ENCODE results near the gene ANKRD18B.
"Not testable (repeated sequence)": the region's sequence is repeated elsewhere in the genome, so short reads cannot be mapped to it uniquely, and the experiment has no call there.

ANKRD18B gene

GRCh38 chr9:33511184-33511517, 12.9 kb upstream of the ANKRD18B start:
- H3K4me1 ChIP-seq (ENCODE audit: control insufficient read depth, insufficient read depth, low read length); H3K36me3 ChIP-seq (ENCODE audit: control insufficient read depth, insufficient read depth, low read length); H3K27me3 ChIP-seq (ENCODE audit: control insufficient read depth, insufficient read depth, low read length); H3K9me3 ChIP-seq (ENCODE audit: control insufficient read depth, insufficient read depth, low read length): not testable (repeated sequence)
- peak overlapping the region; percentile 73 for H3K9ac ChIP-seq (ENCODE audit: low read depth, low read length)
- H3K4me3 ChIP-seq (ENCODE audit: low read depth, low read length): peak overlapping the region; percentile 75

- H3K36me3 ChIP-seq (ENCODE audit: control insufficient read depth, insufficient read depth, low read length); H3K9me3 ChIP-seq (ENCODE audit: control insufficient read depth, insufficient read depth, low read length); H3K9ac ChIP-seq (ENCODE audit: low read depth, low read length); H3K4me3 ChIP-seq (ENCODE audit: low read depth, low read length); H3K27me3 ChIP-seq (ENCODE audit: control insufficient read depth, insufficient read depth, low read length); H3K4me1 ChIP-seq (ENCODE audit: control insufficient read depth, insufficient read depth, low read length): not testable (repeated sequence)
These were observed 11.5 kb upstream of the ANKRD18B start for GRCh38 chr9:33512535-33512934.

GRCh38 chr9:33515342-33515995, 8.6 kb upstream of the ANKRD18B start:
- not testable (repeated sequence) for H3K36me3 ChIP-seq (ENCODE audit: control insufficient read depth, insufficient read depth, low read length); H3K9me3 ChIP-seq (ENCODE audit: control insufficient read depth, insufficient read depth, low read length); H3K9ac ChIP-seq (ENCODE audit: low read depth, low read length); H3K27me3 ChIP-seq (ENCODE audit: control insufficient read depth, insufficient read depth, low read length); H3K4me3 ChIP-seq (ENCODE audit: low read depth, low read length); H3K4me1 ChIP-seq (ENCODE audit: control insufficient read depth, insufficient read depth, low read length)

GRCh38 chr9:33516397-33516796, 7.7 kb upstream of the ANKRD18B start:
- not testable (repeated sequence) for H3K4me3 ChIP-seq (ENCODE audit: low read depth, low read length); H3K9ac ChIP-seq (ENCODE audit: low read depth, low read length); H3K4me1 ChIP-seq (ENCODE audit: control insufficient read depth, insufficient read depth, low read length); H3K36me3 ChIP-seq (ENCODE audit: control insufficient read depth, insufficient read depth, low read length); H3K9me3 ChIP-seq (ENCODE audit: control insufficient read depth, insufficient read depth, low read length); H3K27me3 ChIP-seq (ENCODE audit: control insufficient read depth, insufficient read depth, low read length)

- Histone ChIP-seq H3K9me3 (ENCODE audit: control insufficient read depth, insufficient read depth, low read length) (no peaks in the 10 kb centered on the region), H3K9ac (ENCODE audit: low read depth, low read length) (no peak overlapping the region), H3K36me3 (ENCODE audit: control insufficient read depth, insufficient read depth, low read length) (no peaks in the 10 kb centered on the region), H3K4me3 (ENCODE audit: low read depth, low read length) (no peak overlapping the region), H3K27me3 (ENCODE audit: control insufficient read depth, insufficient read depth, low read length) (no peaks in the 10 kb centered on the region), H3K4me1 (ENCODE audit: control insufficient read depth, insufficient read depth, low read length) (peaks cover 8% of the 10 kb centered on the region)
These were observed 6.7 kb upstream of the ANKRD18B start for GRCh38 chr9:33517373-33517772.

- H3K4me1 ChIP-seq (ENCODE audit: control insufficient read depth, insufficient read depth, low read length); H3K27me3 ChIP-seq (ENCODE audit: control insufficient read depth, insufficient read depth, low read length); H3K9me3 ChIP-seq (ENCODE audit: control insufficient read depth, insufficient read depth, low read length); H3K9ac ChIP-seq (ENCODE audit: low read depth, low read length); H3K36me3 ChIP-seq (ENCODE audit: control insufficient read depth, insufficient read depth, low read length); H3K4me3 ChIP-seq (ENCODE audit: low read depth, low read length): not testable (repeated sequence)
These were observed 6.0 kb upstream of the ANKRD18B start for GRCh38 chr9:33517934-33518577.

- not testable (repeated sequence) for H3K9ac ChIP-seq (ENCODE audit: low read depth, low read length); H3K36me3 ChIP-seq (ENCODE audit: control insufficient read depth, insufficient read depth, low read length); H3K4me3 ChIP-seq (ENCODE audit: low read depth, low read length); H3K27me3 ChIP-seq (ENCODE audit: control insufficient read depth, insufficient read depth, low read length); H3K4me1 ChIP-seq (ENCODE audit: control insufficient read depth, insufficient read depth, low read length); H3K9me3 ChIP-seq (ENCODE audit: control insufficient read depth, insufficient read depth, low read length)
These were observed 2.2 kb upstream of the ANKRD18B start for GRCh38 chr9:33521861-33522260.

GRCh38 chr9:33524306-33524947, 376 bp downstream of the ANKRD18B start:
- Histone ChIP-seq H3K4me1 (ENCODE audit: control insufficient read depth, insufficient read depth, low read length) (no peaks in the 10 kb centered on the region), H3K27me3 (ENCODE audit: control insufficient read depth, insufficient read depth, low read length) (peaks cover 6% of the 10 kb centered on the region), H3K9me3 (ENCODE audit: control insufficient read depth, insufficient read depth, low read length) (no peaks in the 10 kb centered on the region), H3K9ac (ENCODE audit: low read depth, low read length) (no peak overlapping the region), H3K4me3 (ENCODE audit: low read depth, low read length) (peak overlapping the region; percentile 79), H3K36me3 (ENCODE audit: control insufficient read depth, insufficient read depth, low read length) (no peaks in the 10 kb centered on the region)

GRCh38 chr9:33528069-33528468, 4.0 kb downstream of the ANKRD18B start:
- H3K27me3 ChIP-seq (ENCODE audit: control insufficient read depth, insufficient read depth, low read length); H3K4me1 ChIP-seq (ENCODE audit: control insufficient read depth, insufficient read depth, low read length); H3K4me3 ChIP-seq (ENCODE audit: low read depth, low read length); H3K36me3 ChIP-seq (ENCODE audit: control insufficient read depth, insufficient read depth, low read length); H3K9ac ChIP-seq (ENCODE audit: low read depth, low read length); H3K9me3 ChIP-seq (ENCODE audit: control insufficient read depth, insufficient read depth, low read length): not testable (repeated sequence)

GRCh38 chr9:33533958-33534357, 9.9 kb downstream of the ANKRD18B start:
- not testable (repeated sequence) for H3K27me3 ChIP-seq (ENCODE audit: control insufficient read depth, insufficient read depth, low read length); H3K4me1 ChIP-seq (ENCODE audit: control insufficient read depth, insufficient read depth, low read length); H3K4me3 ChIP-seq (ENCODE audit: low read depth, low read length); H3K9me3 ChIP-seq (ENCODE audit: control insufficient read depth, insufficient read depth, low read length); H3K9ac ChIP-seq (ENCODE audit: low read depth, low read length); H3K36me3 ChIP-seq (ENCODE audit: control insufficient read depth, insufficient read depth, low read length)

- Histone ChIP-seq H3K27me3 (ENCODE audit: control insufficient read depth, insufficient read depth, low read length) (no peaks in the 10 kb centered on the region), H3K9ac (ENCODE audit: low read depth, low read length) (no peak overlapping the region), H3K4me3 (ENCODE audit: low read depth, low read length) (no peak overlapping the region), H3K9me3 (ENCODE audit: control insufficient read depth, insufficient read depth, low read length) (no peaks in the 10 kb centered on the region), H3K36me3 (ENCODE audit: control insufficient read depth, insufficient read depth, low read length) (no peaks in the 10 kb centered on the region), H3K4me1 (ENCODE audit: control insufficient read depth, insufficient read depth, low read length) (peaks cover 3% of the 10 kb centered on the region)
These were observed 11.5 kb downstream of the ANKRD18B start for GRCh38 chr9:33535541-33535940.

GRCh38 chr9:33543463-33543862, 19.4 kb downstream of the ANKRD18B start:
- not testable (repeated sequence) for H3K36me3 ChIP-seq (ENCODE audit: control insufficient read depth, insufficient read depth, low read length); H3K4me1 ChIP-seq (ENCODE audit: control insufficient read depth, insufficient read depth, low read length); H3K9ac ChIP-seq (ENCODE audit: low read depth, low read length); H3K27me3 ChIP-seq (ENCODE audit: control insufficient read depth, insufficient read depth, low read length); H3K4me3 ChIP-seq (ENCODE audit: low read depth, low read length); H3K9me3 ChIP-seq (ENCODE audit: control insufficient read depth, insufficient read depth, low read length)

Measured in iPS-15b (cell line).